GM18870 (cell line): ENCODE data around the gene ADCY2.

Experiments used
- ATAC-seq: cut with Tn5 transposase; IDR thresholded peaks from one replicate; pipeline ENCODE4 v1.9.1; 2021; ENCODE audit warnings: moderate library complexity; ENCODE audit not compliant: unreplicated experiment

The ADCY2 gene

DNA sequence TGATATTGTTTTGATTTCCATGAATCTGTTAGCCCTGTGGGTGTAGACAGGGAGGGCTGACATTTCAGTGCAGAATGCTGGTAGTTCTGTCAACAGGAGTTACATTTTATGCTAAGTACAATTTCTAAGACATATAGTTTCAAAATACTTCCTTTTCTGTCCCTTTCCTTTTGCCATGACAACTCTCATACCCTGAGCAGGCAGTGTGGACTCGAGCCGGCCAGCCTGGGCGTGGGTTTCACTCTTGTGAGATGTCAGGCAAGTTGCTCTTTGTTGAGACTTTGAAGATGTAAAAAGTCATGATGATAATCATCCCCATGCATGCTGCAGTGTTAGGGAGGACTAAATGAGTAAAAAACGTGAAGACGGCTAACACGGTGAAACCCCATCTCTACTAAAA, 257.1 kb downstream of the ADCY2 start:
- no peak for ATAC-seq

DNA sequence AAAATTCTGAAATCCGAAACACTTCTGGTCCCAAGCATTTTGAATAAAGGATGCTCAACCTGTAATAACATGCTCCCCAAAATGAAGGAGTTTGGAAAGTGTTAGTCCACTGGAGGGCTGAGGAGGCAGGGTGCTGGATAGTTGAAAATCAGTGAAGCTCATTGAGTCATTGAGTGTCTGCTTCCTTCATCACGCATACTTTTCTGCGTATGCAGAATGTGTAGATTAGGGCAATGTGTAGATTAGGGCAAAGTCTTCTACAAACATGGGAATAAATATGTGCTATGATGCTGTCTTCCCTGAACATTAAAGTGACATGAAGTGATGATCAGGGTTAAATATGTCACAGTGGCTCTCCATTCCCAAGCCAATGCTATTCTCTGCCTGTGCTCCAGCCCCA, 261.2 kb downstream of the ADCY2 start:
- no peak for ATAC-seq

DNA sequence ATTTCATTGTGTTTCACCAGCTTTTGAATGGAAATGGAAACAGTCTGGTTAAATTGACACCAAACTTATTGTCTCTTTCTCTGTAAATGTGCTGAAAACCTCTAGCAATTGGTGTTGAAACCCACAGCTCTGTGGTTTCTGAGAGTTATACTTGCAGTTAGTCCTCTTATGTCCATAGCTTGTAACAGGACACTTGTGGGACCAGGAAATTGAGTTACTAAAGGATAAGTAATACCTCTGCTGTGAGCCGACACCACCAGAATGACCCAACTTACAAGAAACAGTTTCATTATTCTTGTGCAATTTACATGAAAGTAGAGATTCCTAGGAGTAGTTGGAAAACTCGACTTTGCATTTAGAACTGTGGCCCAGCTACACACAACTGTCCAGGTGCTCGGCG, 263.5 kb downstream of the ADCY2 start:
- ATAC-seq: no peak

DNA sequence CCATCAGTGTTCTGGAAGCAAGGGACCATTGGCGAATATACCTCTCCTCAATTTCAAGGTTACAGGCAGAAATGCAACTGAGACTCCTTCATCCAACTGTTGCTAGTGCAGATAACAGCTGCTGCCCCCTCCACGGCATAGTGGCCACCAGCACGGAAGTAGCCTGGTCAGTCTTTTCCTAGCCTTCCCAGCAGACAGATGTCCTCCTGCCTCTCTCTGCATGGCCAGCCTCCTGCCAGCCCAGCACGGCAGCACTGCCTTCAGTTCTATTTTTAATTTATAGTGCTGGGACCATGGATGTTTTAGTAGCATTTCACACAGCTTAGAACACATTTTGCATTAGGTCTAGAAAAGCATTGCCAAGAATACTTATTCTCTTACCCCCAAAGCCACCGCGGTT, 266.4 kb downstream of the ADCY2 start:
- ATAC-seq: no peak

GRCh38 chr5:7663808-7664207, 267.9 kb downstream of the ADCY2 start:
- no peak for ATAC-seq

DNA sequence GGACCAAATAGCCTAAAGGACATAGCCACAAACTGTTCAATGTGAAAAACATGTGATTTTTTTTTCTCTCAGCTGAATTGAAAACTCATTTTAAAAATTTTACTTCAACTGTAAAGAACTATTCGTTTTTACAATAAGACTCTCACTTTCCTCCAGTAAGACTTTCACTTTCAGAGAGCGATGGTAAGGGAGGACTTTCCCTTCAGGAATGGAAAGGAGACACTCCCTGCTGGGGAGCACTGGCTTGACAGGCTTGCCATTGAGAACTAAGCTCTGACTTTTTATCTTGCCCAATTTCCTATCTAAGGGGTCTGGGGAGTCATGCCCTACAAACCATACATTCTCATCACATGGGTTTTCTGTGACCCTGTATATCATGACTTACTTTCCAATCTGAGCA, 268.3 kb downstream of the ADCY2 start:
- no peak for ATAC-seq

DNA sequence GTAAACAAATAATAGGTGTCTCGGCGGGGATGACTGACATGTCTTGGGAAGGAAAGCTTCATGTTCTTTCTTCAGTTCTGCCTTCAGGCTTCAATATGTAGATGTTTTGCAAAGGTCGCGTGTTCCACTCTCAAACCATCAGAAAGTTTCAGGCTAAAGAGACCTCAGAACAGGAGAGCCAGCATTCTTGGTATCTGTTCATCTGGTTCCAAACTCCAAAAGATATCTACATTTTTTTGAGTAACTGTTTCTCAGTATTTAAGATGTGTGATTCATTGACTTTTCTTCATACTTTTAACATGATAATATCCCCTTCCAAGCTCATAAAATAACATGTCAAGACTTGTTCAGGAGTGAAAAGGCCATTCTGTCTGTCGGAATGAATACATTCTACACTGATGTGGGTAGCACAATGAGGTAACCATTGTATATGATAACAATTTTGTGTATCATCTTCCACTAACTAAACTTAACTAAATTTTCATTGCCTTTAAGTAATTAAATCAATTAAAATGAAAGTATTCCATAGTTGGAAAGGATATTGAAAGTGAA, 271.4 kb downstream of the ADCY2 start:
- ATAC-seq: no peak

DNA sequence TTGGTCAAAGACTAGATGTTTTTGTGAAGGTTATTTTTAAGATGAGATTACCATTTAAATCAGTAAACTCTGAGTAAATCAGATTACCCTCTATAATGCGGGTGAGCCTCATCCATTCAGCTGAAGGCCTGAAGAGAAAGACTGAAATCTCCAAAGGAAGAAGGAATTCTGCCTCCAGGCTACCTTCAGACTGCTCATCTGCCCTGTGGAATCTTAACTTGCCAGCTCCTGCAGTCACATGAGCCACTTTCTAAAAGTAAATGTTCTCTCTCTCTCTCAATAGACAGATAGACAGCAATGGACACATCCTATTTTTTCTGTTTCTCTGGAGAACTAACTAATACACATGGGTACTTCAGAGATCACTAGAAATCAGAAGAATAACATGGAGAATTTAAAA, 272.2 kb downstream of the ADCY2 start:
- no peak for ATAC-seq

- no peak for ATAC-seq
Measured at GRCh38 chr5:7668627-7669026, 272.7 kb downstream of the ADCY2 start.

- no peak for ATAC-seq
Measured at GRCh38 chr5:7671381-7671993, 275.5 kb downstream of the ADCY2 start.

DNA sequence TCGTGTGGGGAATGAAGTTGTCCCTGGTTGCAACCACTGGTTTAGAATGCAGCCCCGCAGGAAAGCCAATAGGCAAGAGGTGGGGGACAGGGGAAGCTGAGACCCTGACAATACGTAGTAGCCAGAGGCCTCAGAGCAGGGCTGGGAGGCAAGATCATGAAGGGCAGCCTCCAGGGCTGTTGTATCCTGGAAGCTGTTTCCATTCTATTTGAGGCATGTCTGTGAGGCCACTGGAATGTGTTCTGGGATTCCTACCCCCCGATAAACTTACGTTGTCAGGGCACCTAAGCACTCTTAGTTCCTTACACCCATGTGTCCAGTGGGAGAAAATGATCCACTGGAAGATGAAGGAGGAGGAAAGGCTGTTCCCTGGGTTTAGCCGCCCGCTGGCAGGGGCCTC, 277.7 kb downstream of the ADCY2 start:
- ATAC-seq: no peak

GRCh38 chr5:7676455-7676854, 280.5 kb downstream of the ADCY2 start:
- no peak for ATAC-seq

DNA sequence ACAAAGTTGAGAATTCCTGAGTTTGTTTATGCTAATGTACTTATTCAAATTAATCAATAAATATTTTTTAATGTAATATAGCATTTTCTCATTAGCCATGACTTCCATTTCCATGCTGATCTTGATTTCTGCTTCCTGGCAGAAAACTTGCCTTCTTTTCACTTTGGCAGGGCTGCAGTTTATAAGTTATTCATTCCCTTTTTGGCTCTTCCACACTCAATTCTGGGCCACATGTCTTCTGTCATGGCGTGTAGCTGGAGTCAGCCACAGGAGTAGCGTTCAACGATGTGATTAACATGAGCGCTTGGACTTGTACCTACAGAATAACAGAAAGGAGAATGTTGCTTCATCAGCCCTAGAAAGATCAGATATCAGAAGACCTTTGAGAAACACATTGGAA, 282.1 kb downstream of the ADCY2 start:
- no peak for ATAC-seq

DNA sequence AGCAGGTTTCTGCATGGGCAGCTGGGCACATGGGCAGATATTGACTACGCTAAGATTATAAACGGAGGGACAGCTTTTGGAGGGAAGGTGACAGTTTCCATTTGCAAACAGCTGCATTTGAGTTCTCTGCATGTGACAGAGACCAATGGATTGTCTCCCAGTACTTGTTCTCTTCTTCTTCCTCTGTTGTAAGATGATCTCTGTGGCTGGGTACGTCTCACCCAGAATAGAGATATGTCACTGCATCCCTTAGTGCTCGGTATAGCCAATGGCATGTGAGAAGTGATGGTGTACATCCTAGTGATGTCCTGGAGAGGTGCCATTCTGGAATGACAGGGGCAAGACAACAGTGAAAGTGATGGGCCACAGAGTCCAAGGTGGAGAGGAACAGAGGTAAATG, 283.7 kb downstream of the ADCY2 start:
- ATAC-seq: no peak

DNA sequence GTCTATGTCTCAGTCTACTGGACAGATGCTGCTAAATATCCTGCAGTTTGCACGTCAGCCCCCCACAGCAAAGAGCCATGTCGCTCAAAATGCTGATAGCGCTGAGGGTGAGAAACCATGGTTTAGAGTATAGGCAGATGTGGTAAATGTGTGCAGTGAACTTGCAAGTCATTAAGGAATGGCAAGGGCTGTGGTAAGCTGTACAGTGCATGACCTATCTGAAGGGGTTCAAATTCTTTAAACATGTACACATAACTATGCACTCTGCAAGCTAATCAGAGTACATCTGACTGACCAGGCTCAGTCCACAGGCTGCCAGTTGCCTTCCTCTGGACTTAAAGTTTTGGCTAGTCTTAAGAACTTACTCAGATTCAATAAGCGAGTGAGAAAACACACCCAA, 284.3 kb downstream of the ADCY2 start:
- ATAC-seq: no peak

DNA sequence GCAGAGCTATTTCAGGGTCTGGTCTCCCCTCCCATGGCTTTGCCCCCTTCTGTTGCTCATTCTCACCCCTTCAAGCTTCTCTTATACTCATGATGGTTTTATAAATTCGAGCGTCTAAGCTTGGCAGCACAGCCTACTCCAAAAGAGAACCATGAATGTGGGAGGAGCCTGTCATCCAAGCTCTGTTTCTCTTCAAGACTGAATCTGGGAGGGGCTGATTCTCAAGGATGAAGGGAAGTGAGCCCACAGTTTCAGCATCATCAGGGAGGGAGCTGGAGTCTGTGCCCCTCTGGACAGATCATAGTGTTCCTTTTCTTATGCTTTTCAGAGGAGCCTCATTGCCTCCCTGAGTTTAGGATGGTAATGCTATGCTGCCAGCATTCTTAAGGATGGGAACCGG, 286.4 kb downstream of the ADCY2 start:
- no peak for ATAC-seq

DNA sequence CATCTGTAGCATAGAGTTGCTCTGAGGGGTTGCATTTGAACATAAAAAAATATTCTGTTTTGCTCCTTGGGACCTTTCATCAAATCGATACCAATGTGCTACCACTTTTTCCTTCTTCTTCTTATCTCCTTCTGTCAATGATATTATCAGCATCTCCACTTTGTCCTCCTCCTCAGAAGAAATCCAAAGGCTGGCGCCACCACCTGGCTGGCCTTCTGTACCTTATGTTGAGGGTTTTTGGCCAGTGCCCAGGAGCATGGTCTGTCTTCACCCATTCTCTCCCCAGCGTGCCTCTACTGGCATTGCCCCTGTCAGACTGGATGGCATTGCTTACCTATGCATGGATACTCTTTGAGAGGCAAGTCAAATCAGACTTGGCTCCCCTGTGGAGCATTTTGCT, 287.8 kb downstream of the ADCY2 start:
- ATAC-seq: no peak

DNA sequence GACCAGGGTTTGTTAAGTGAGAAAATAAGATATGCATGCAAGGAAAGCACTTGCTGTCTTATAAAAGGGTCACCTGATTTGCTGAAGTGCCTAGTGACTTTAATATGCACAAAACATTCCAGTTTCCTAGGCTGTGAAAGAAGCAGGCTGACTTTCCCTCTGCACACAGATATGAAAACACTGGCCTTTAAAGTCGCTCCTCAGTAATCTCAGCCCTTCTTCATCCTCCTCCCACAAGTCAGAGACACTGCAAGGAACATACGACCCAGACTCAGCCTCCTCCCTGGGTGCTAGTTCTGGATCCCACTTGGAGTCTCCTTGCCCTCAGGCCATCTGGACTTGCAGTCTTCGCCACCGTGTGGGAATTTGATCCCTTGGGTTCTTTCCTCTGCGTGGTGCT, 288.9 kb downstream of the ADCY2 start:
- ATAC-seq: no peak

- no peak for ATAC-seq
Measured at GRCh38 chr5:7686794-7687193, 290.9 kb downstream of the ADCY2 start.

DNA sequence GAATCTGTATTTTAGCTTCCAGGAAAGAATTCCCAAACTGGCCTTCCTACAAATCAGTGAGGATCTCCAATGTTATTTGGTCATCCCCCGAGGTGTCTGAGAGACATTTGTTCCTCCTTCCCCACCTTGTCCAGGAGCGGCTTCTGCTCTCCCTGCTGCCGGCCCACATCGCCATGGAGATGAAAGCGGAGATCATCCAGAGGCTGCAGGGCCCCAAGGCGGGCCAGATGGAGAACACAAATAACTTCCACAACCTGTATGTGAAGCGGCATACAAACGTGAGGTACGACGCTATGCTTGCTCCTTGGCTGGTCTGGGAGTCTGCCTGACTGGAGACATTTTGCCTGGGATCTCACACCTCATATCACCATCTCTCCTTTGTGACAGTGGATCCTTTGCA, 294.6 kb downstream of the ADCY2 start:
- no peak for ATAC-seq

DNA sequence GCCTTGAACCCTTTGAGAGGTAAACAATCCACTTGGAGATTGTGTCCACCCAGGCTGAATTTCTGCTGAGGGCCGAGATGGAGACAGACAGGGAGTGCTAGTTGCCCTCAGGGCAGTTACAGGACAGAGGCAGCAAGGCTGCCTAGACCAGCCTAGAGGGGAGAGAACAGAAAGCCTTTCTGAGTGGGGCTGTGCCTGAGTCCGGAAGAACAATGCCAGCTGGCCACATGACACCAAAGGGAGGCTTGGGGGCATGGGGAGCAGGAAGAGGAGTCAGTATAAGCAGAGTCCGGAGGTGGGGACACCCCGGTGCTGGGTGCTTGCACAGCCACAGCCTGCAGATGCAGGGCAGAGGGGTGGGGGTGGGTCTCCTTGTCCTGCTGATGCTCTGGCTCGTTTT, 309.3 kb downstream of the ADCY2 start:
- no peak for ATAC-seq

GRCh38 chr5:7705736-7706135, 309.8 kb downstream of the ADCY2 start:
- ATAC-seq: no peak

DNA sequence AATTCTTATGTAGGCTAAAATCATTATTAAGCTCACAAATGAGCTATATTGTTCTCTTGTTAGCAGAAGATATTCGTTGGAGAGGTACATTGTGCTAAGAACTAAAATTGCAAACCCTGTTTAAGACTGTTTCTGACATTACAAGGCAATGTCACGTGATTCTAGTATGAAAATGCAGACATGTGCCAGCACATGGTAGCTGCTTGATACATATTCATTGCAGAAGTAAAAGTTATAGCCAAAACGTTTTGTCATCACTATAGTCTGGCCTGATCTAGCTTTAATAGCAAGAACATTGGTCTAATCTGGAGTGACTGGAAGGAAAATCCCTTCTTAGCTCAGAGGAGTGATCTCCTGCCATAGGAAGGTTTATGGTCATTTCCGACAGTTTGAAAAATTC, 310.3 kb downstream of the ADCY2 start:
- no peak for ATAC-seq
